ENCODE results near the gene PRKG1.

DNA sequence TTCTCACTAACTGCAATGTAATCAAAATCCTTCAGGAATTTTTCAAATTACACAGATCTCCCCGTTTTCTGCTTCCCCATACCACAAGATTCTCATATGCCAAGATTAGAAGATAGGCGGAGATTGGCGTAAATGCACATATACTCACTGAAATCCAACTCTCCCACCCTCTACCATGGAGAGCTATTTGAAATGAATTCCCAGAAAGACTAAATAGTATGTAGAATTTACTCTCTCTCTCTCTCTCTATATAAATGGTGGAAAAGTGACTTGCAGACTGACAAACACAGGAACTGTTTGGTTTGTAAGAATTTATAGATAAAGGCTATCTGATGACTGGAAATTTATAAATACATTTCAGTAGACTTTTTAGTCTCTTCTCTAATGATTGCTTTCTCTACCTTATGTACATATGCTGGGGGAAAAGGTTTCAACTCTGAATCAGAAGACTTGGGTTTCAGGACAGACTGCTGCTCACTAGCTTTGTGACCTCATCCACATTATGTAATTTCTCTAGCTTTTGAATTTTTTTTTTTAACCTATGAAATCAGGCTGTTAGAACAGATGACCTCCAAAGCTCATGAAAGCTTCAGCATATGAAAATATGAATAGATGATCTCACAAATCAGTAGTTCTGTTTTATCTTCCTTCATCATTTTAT is 692.9 kb downstream of the PRKG1 start:
- TF ChIP-seq, protein P1, sequence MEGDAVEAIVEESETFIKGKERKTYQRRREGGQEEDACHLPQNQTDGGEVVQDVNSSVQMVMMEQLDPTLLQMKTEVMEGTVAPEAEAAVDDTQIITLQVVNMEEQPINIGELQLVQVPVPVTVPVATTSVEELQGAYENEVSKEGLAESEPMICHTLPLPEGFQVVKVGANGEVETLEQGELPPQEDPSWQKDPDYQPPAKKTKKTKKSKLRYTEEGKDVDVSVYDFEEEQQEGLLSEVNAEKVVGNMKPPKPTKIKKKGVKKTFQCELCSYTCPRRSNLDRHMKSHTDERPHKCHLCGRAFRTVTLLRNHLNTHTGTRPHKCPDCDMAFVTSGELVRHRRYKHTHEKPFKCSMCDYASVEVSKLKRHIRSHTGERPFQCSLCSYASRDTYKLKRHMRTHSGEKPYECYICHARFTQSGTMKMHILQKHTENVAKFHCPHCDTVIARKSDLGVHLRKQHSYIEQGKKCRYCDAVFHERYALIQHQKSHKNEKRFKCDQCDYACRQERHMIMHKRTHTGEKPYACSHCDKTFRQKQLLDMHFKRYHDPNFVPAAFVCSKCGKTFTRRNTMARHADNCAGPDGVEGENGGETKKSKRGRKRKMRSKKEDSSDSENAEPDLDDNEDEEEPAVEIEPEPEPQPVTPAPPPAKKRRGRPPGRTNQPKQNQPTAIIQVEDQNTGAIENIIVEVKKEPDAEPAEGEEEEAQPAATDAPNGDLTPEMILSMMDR (IDR thresholded peaks at IDR 0.05), result no peak
- TF ChIP-seq EZH2phosphoT487 (IDR thresholded peaks at IDR 0.05), result no peak
